ENCODE results near the gene NUDT6.
"Not testable (repeated sequence)": the region's sequence is repeated elsewhere in the genome, so short reads cannot be mapped to it uniquely, and the experiment has no call there.

The NUDT6 gene

GRCh38 chr4:122873821-122874593 lies 48.4 kb downstream of the NUDT6 start:
- DNase-seq, result no peak

GRCh38 chr4:122873146-122873545 lies 49.3 kb downstream of the NUDT6 start:
- no peak for DNase-seq

- DNase-seq, result not testable (repeated sequence)
Measured at GRCh38 chr4:122868235-122868634, 54.2 kb downstream of the NUDT6 start.

- no peak for DNase-seq
Measured at GRCh38 chr4:122865425-122865824, 57.0 kb downstream of the NUDT6 start.

- no peak for DNase-seq
Measured at GRCh38 chr4:122863639-122864038, 58.8 kb downstream of the NUDT6 start.

- DNase-seq, result no peak
Measured at GRCh38 chr4:122861172-122861943, 61.0 kb downstream of the NUDT6 start.

- DNase-seq, result no peak
Measured at GRCh38 chr4:122858705-122859104, 63.7 kb downstream of the NUDT6 start.

- no peak for DNase-seq
Measured at GRCh38 chr4:122857160-122857559, 65.2 kb downstream of the NUDT6 start.

- DNase-seq, result no peak
Measured at GRCh38 chr4:122855353-122855890, 67.0 kb downstream of the NUDT6 start.

GRCh38 chr4:122854447-122855352 lies 67.7 kb downstream of the NUDT6 start:
- DNase-seq, result no peak

- DNase-seq, result no peak
Measured at GRCh38 chr4:122851568-122851967, 70.8 kb downstream of the NUDT6 start.

- not testable (repeated sequence) for DNase-seq
Measured at GRCh38 chr4:122849789-122850188, 72.6 kb downstream of the NUDT6 start.

GRCh38 chr4:122847931-122848330 lies 74.5 kb downstream of the NUDT6 start:
- DNase-seq, result no peak

- no peak for DNase-seq
Measured at GRCh38 chr4:122845760-122846159, 76.6 kb downstream of the NUDT6 start.

- no peak for DNase-seq
Measured at GRCh38 chr4:122845066-122845465, 77.3 kb downstream of the NUDT6 start.

- DNase-seq, result not testable (repeated sequence)
Measured at GRCh38 chr4:122844391-122844790, 78.0 kb downstream of the NUDT6 start.

GRCh38 chr4:122842984-122843531 lies 79.3 kb downstream of the NUDT6 start:
- no peak for DNase-seq

Data from activated gamma-delta T cell treated with Interleukin-2 at 50 U/mL for 16 hours (primary cell).